22Rv1 (cell line): Measurements from ENCODE around the gene DPRX.

Experiments
- H3K27ac ChIP-seq: fragments of 450-650 bp; 2 replicates; pipeline ENCODE4 v1.5.1; 2017
- ZFX ChIP-seq: fragments of 450-650 bp; IDR thresholded peaks from 2 replicates; pipeline ENCODE4 v1.6.1; 2017; ENCODE audit warnings: antibody characterized with exemption, borderline replicate concordance
- TF ChIP-seq, protein P1 (sequence below): fragments of 450-650 bp; IDR thresholded peaks from 2 replicates; pipeline ENCODE4 v1.5.1; 2017; ENCODE audit warnings: mild to moderate bottlenecking

The DPRX gene

GRCh38 chr19:53655042-53655665, 23.4 kb downstream of the DPRX start:
- no peak overlapping the region for H3K27ac ChIP-seq
- TF ChIP-seq ZFX: no peak
- TF ChIP-seq, protein P1, sequence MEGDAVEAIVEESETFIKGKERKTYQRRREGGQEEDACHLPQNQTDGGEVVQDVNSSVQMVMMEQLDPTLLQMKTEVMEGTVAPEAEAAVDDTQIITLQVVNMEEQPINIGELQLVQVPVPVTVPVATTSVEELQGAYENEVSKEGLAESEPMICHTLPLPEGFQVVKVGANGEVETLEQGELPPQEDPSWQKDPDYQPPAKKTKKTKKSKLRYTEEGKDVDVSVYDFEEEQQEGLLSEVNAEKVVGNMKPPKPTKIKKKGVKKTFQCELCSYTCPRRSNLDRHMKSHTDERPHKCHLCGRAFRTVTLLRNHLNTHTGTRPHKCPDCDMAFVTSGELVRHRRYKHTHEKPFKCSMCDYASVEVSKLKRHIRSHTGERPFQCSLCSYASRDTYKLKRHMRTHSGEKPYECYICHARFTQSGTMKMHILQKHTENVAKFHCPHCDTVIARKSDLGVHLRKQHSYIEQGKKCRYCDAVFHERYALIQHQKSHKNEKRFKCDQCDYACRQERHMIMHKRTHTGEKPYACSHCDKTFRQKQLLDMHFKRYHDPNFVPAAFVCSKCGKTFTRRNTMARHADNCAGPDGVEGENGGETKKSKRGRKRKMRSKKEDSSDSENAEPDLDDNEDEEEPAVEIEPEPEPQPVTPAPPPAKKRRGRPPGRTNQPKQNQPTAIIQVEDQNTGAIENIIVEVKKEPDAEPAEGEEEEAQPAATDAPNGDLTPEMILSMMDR: no peak

GRCh38 chr19:53657330-53657729, 25.5 kb downstream of the DPRX start:
- H3K27ac ChIP-seq: no peak overlapping the region
- TF ChIP-seq, protein P1: no peak
- no peak for TF ChIP-seq ZFX

DNA sequence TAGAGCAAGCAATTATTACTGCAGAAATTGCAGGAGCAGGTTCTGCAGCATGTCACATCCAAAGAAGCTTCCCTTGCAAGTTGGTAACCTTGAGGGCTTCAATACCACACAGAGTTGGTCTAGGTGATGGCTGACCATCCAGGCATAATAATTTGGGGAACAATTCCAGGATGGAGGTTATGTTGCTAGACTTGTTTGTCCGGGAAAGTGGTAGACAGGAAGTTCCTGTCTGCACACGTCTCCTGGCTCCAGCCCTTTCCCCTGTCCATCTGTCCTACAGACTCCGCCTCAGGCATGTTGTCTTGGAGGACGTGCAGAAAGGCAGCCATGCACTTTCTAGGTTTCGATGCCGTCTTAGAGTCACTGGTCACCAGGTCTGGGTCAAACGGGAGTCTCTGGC, 26.0 kb downstream of the DPRX start:
- H3K27ac ChIP-seq: no peak overlapping the region
- TF ChIP-seq ZFX: no peak
- TF ChIP-seq, protein P1: no peak

GRCh38 chr19:53659292-53659691, 27.5 kb downstream of the DPRX start:
- TF ChIP-seq, protein P1: 0 out of 2 replicates have a peak, but pooled peaks have one; percentile 7
- no peak for TF ChIP-seq ZFX
- no peak overlapping the region for H3K27ac ChIP-seq

- no peak for TF ChIP-seq ZFX
- TF ChIP-seq, protein P1: no peak
- H3K27ac ChIP-seq: no peak overlapping the region
Measured at GRCh38 chr19:53660584-53660983, 28.8 kb downstream of the DPRX start.

DNA sequence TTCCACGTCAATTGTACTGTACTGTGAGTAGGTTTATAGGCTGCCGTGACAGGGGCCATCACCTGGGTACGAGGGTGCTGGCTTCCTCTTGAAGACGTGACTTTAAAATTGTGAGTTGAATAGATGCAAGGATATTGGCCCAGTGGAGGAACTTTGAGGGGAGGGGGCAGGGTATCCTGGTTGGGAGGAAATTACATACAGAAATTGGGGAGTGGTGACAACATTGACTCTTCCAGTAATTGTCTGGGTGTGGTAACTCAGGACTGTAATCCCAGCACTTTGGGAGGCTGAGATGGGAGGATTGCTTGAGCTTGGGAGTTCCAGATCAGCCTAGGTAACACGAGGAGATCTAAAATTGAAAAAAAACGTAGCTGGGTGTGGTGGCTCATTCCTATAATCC, 30.4 kb downstream of the DPRX start:
- no peak overlapping the region for H3K27ac ChIP-seq
- TF ChIP-seq, protein P1: no peak
- TF ChIP-seq ZFX: no peak

GRCh38 chr19:53664152-53664551, 32.4 kb downstream of the DPRX start:
- no peak overlapping the region for H3K27ac ChIP-seq

More at GRCh38 chr19:53664152-53664551, 32.4 kb downstream of the DPRX start:
- TF ChIP-seq, protein P1: no peak
- no peak for TF ChIP-seq ZFX
